Hepatocyte (in vitro differentiated cells): ENCODE measurements around the gene TCP11L1. TPM values are rescaled to one million over a fixed set of nuclear protein-coding genes. Genes with fewer than 3 reads are reported as not detected.
A peak's percentile ranks its signal among the peaks of the same experiment; 100 is the strongest.

ENCODE experiments used
- DNase-seq: peaks from one replicate; pipeline ENCODE4 v3.0.0-alpha.2; 2016; ENCODE audit warnings: low spot score
- H2AFZ ChIP-seq: fragments of 200-600 bp; sonication (generic); 2 replicates; pipeline ENCODE4 v1.6.0; 2016; ENCODE audit warnings: antibody characterized with exemption, mild to moderate bottlenecking
- H3K27ac ChIP-seq: fragments of 200-600 bp; sonication (generic); 2 replicates; pipeline ENCODE4 v1.5.1; 2016; ENCODE audit warnings: mild to moderate bottlenecking
- H3K27me3 ChIP-seq: fragments of 200-600 bp; sonication (generic); 2 replicates; pipeline ENCODE4 v1.6.1; 2016
- H3K36me3 ChIP-seq: fragments of 200-600 bp; sonication (generic); replicated peaks from 2 replicates; pipeline ENCODE4 v1.5.1; 2016; ENCODE audit warnings: low read depth; ENCODE audit not compliant: insufficient read depth
- H3K4me1 ChIP-seq: fragments of 200-600 bp; sonication (generic); 2 replicates; pipeline ENCODE4 v1.5.1; 2016; ENCODE audit warnings: mild to moderate bottlenecking, moderate library complexity; ENCODE audit not compliant: insufficient read depth
- H3K4me2 ChIP-seq: fragments of 200-600 bp; sonication (generic); 2 replicates; pipeline ENCODE4 v1.6.0; 2016
- H3K4me3 ChIP-seq: fragments of 200-600 bp; sonication (generic); 2 replicates; pipeline ENCODE4 v1.5.1; 2016; ENCODE audit warnings: mild to moderate bottlenecking
- H3K79me2 ChIP-seq: fragments of 200-600 bp; sonication (generic); 2 replicates; pipeline ENCODE4 v1.6.0; 2017; ENCODE audit warnings: mild to moderate bottlenecking
- H3K9me2 ChIP-seq: fragments of 200-600 bp; sonication (generic); replicated peaks from 2 replicates; pipeline ENCODE4 v1.6.0; 2017; ENCODE audit warnings: mild to moderate bottlenecking; ENCODE audit not compliant: insufficient read depth
- H3K9me3 ChIP-seq: fragments of 200-600 bp; sonication (generic); 2 replicates; pipeline ENCODE4 v1.5.1; 2016; ENCODE audit warnings: low read depth, mild to moderate bottlenecking
- H4K20me1 ChIP-seq: fragments of 200-600 bp; sonication (generic); 2 replicates; pipeline ENCODE4 v1.6.0; 2016; ENCODE audit warnings: mild to moderate bottlenecking; ENCODE audit not compliant: insufficient read depth, poor library complexity, severe bottlenecking
- CTCF ChIP-seq: fragments of 200-600 bp; sonication (generic); IDR thresholded peaks from 2 replicates; pipeline ENCODE4 v1.5.1; 2016; ENCODE audit warnings: antibody characterized with exemption, mild to moderate bottlenecking; ENCODE audit not compliant: poor library complexity
- EZH2 ChIP-seq: fragments of 200-600 bp; sonication (generic); IDR thresholded peaks from 2 replicates; pipeline ENCODE4 v1.6.1; 2016; ENCODE audit warnings: antibody characterized with exemption, mild to moderate bottlenecking, borderline replicate concordance
- EZH2phosphoT487 ChIP-seq: fragments of 200-600 bp; sonication (generic); IDR thresholded peaks from one replicate; pipeline ENCODE4 v1.6.1; 2018; ENCODE audit warnings: antibody characterized with exemption, mild to moderate bottlenecking, low read depth, moderate library complexity; ENCODE audit not compliant: unreplicated experiment, severe bottlenecking
- WGBS: methylation state at CpG from one replicate; pipeline ENCODE4 v1.1.6; 2016; ENCODE audit warnings: low lambda C conversion rate; ENCODE audit errors: missing lambda C conversion rate; 5-methylcytosine and 5-hydroxymethylcytosine counted together
- polyA plus RNA-seq: library from polyadenylated mRNA; unstranded; fragments of >200 nt; fragmentation: Nextera tagmentation; extraction: Ambion mirVana; gene quantifications from 2 replicates; pipeline ENCODE4 v1.2.1, GENCODE V29; 2016
- total RNA-seq: library from RNA; depleted of rRNA; stranded (reverse); fragments of >200 nt; gene quantifications from 2 replicates; pipeline ENCODE4 v1.2.3, GENCODE V29; 2014

Gene TCP11L1
- total and polyA plus RNA-seq, 2 experiments from 2014 or later = 9.8 to 25.5 TPM

- TF ChIP-seq EZH2phosphoT487 (no peak), CTCF (no peak), EZH2 (no peak)
- no peak overlapping the region for H3K4me2 ChIP-seq
Measured at GRCh38 chr11:33025339-33025722, 14.0 kb upstream of the TCP11L1 start.

DNA sequence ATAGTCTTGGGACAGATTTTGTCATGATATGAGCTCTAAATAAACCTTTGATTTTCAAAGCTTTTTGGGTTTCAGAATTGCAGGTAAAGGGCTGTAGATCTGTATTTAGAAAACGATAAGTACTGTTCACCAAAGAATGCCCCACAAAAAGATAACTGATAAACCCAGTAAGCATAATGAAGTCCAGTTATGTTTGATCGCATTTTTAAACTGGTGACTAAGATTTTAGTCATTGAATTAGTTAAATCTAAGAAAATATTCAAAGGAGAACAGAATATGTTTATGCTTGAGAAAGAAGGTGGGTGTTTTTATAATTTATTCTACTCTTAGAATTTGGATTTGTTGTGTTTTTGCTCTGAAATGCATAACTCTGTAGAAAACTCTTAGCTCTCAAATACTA lies 12.1 kb upstream of the TCP11L1 start:
- H3K27me3 ChIP-seq = no peaks in the 10 kb centered on the region
- WGBS = 77% methylated on average over 2 of the region's 2 CpGs
- no peak for DNase-seq

More at GRCh38 chr11:33025339-33025722, 14.0 kb upstream of the TCP11L1 start:
- H3K9me3 ChIP-seq = no peaks in the 10 kb centered on the region
- H3K4me1 ChIP-seq = peaks cover 18% of the 10 kb centered on the region
- H3K27me3 ChIP-seq = no peaks in the 10 kb centered on the region
- no peak for DNase-seq
- WGBS = 78% methylated on average over 3 of the region's 3 CpGs
- no peaks in the 10 kb centered on the region for H3K36me3 ChIP-seq
- no peak overlapping the region for H3K27ac ChIP-seq
- H3K9me2 ChIP-seq = no peaks in the 10 kb centered on the region
- H4K20me1 ChIP-seq = no peaks in the 10 kb centered on the region
- peaks cover 17% of the 10 kb centered on the region for H3K79me2 ChIP-seq
- no peak overlapping the region for H2AFZ ChIP-seq
- no peak overlapping the region for H3K4me3 ChIP-seq

DNA sequence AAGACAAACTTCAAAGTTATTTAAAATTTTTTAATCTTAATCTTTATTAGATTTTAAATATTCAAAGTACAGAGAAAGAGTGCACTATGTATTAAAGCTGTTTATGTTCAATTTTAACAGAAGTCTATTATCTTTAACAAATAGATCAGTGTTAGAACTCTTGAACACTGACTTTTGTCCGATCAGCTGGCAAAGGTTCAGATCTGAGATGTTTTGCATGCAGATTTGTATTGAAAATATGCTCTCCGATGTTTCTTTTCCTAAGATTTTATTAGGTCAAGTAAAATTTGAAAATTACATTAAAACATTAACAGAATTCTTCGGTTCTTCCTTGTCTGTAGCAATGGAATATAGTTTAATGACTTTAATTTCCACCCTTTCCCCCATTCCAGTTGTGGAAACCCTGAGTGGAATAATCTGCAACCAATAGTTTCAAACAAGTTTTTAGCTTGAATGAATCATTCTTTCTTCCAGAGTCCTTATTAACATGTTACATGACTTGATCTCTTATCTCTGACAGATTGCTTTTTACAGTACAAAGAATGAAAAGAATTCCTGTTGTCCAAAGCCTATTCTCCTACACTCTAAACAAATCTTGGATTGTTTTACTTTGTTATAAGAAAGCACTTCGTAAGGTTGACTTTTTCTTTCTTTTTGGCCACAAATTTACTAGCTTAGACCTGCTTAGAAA lies 11.4 kb upstream of the TCP11L1 start:
- Histone ChIP-seq H3K9me3 (no peaks in the 10 kb centered on the region), H3K36me3 (no peaks in the 10 kb centered on the region), H3K9me2 (no peaks in the 10 kb centered on the region), H3K27ac (no peak overlapping the region), H3K4me3 (no peak overlapping the region), H2AFZ (no peak overlapping the region), H3K4me2 (peak overlapping the region; percentile 36), H3K4me1 (peaks cover 16% of the 10 kb centered on the region), H3K27me3 (no peaks in the 10 kb centered on the region), H4K20me1 (no peaks in the 10 kb centered on the region), H3K79me2 (peaks cover 15% of the 10 kb centered on the region)
- DNase-seq = no peak
- 80% methylated on average over 4 of the region's 4 CpGs for WGBS
- no peak for TF ChIP-seq EZH2
- TF ChIP-seq CTCF = no peak
- no peak for TF ChIP-seq EZH2phosphoT487

More for the DNA sequence above, 12.1 kb upstream of the TCP11L1 start:
- H3K79me2 ChIP-seq = peaks cover 15% of the 10 kb centered on the region
- H4K20me1 ChIP-seq = no peaks in the 10 kb centered on the region
- TF ChIP-seq EZH2 = no peak
- TF ChIP-seq EZH2phosphoT487 = no peak
- TF ChIP-seq CTCF = no peak
- no peak overlapping the region for H3K4me2 ChIP-seq
- no peaks in the 10 kb centered on the region for H3K9me2 ChIP-seq
- no peak overlapping the region for H3K27ac ChIP-seq
- no peak overlapping the region for H2AFZ ChIP-seq
- no peak overlapping the region for H3K4me3 ChIP-seq
- H3K4me1 ChIP-seq = peaks cover 17% of the 10 kb centered on the region
- no peaks in the 10 kb centered on the region for H3K36me3 ChIP-seq
- no peaks in the 10 kb centered on the region for H3K9me3 ChIP-seq
